H9 (cell line): ENCODE results near the gene PLEKHN1. TPM values are rescaled to one million over a fixed set of nuclear protein-coding genes. Genes with fewer than 3 reads are reported as not detected.

Source experiments
- DNase-seq: peaks from one replicate; pipeline ENCODE4 v3.0.0-alpha.2; 2017
- H2AFZ ChIP-seq: one replicate; pipeline ENCODE4 v1.6.1; 2013; ENCODE audit warnings: mild to moderate bottlenecking, low read length, control low read depth, moderate library complexity
- H2AK5ac ChIP-seq: 2 replicates; pipeline ENCODE4 v1.6.1; 2013; ENCODE audit warnings: low read length, control low read depth, mixed read lengths; ENCODE audit not compliant: insufficient read length
- H2BK120ac ChIP-seq: one replicate; pipeline ENCODE4 v1.6.1; 2013; ENCODE audit warnings: low read depth, mild to moderate bottlenecking, low read length, control low read depth, inconsistent platforms; ENCODE audit not compliant: poor library complexity, severe bottlenecking
- H2BK12ac ChIP-seq: 2 replicates; pipeline ENCODE4 v1.6.1; 2013; ENCODE audit warnings: low read length, control low read depth, mixed read lengths, low read depth; ENCODE audit not compliant: insufficient read length
- H2BK15ac ChIP-seq: 2 replicates; pipeline ENCODE4 v1.6.1; 2013; ENCODE audit warnings: low read depth, low read length, control low read depth
- H2BK20ac ChIP-seq: one replicate; pipeline ENCODE4 v1.6.1; 2013; ENCODE audit warnings: low read depth, mild to moderate bottlenecking, low read length, control low read depth, inconsistent platforms; ENCODE audit not compliant: poor library complexity, severe bottlenecking
- H2BK5ac ChIP-seq: 2 replicates; pipeline ENCODE4 v1.6.1; 2013; ENCODE audit warnings: low read length, control low read depth, mixed read lengths; ENCODE audit not compliant: insufficient read length
- H3K14ac ChIP-seq: 2 replicates; pipeline ENCODE4 v1.6.1; 2013; ENCODE audit warnings: low read length, control low read depth; ENCODE audit not compliant: insufficient read depth
- H3K18ac ChIP-seq: 2 replicates; pipeline ENCODE4 v1.6.1; 2013; ENCODE audit warnings: low read depth, mild to moderate bottlenecking, mixed read lengths, low read length, control low read depth; ENCODE audit not compliant: insufficient read length
- H3K23ac ChIP-seq: 2 replicates; pipeline ENCODE4 v1.6.1; 2013; ENCODE audit warnings: low read length, control low read depth, mixed read lengths, low read depth; ENCODE audit not compliant: insufficient read length
- H3K23me2 ChIP-seq: 2 replicates; pipeline ENCODE4 v1.6.1; 2013; ENCODE audit warnings: low read depth, mild to moderate bottlenecking, mixed read lengths, low read length, control low read depth; ENCODE audit not compliant: insufficient read length, poor library complexity, severe bottlenecking
- H3K27ac ChIP-seq: 2 replicates; pipeline ENCODE4 v1.5.1; 2013; ENCODE audit warnings: low read length, control low read depth, mixed read lengths, low read depth; ENCODE audit not compliant: insufficient read length
- H3K27me3 ChIP-seq: 2 replicates; pipeline ENCODE4 v1.6.1; 2013; ENCODE audit warnings: low read length, control low read depth, inconsistent platforms; ENCODE audit not compliant: insufficient read depth
- H3K4ac ChIP-seq: 2 replicates; pipeline ENCODE4 v1.6.1; 2013; ENCODE audit warnings: low read depth, mild to moderate bottlenecking, control low read depth, inconsistent platforms, low read length, moderate library complexity
- H3K4me1 ChIP-seq: 2 replicates; pipeline ENCODE4 v1.6.1; 2013; ENCODE audit warnings: low read length, control low read depth, inconsistent platforms; ENCODE audit not compliant: insufficient read depth
- H3K4me2 ChIP-seq: 2 replicates; pipeline ENCODE4 v1.6.1; 2013; ENCODE audit warnings: low read length, control low read depth, mixed read lengths; ENCODE audit not compliant: insufficient read length, insufficient read depth
- H3K56ac ChIP-seq: 2 replicates; pipeline ENCODE4 v1.6.1; 2013; ENCODE audit warnings: low read depth, mild to moderate bottlenecking, mixed read lengths, low read length, control low read depth; ENCODE audit not compliant: insufficient read length
- H3K79me1 ChIP-seq: 2 replicates; pipeline ENCODE4 v1.6.1; 2013; ENCODE audit warnings: low read depth, mild to moderate bottlenecking, moderate library complexity, low read length, control low read depth, inconsistent platforms; ENCODE audit not compliant: insufficient read depth, poor library complexity, severe bottlenecking
- H3K79me2 ChIP-seq: 2 replicates; pipeline ENCODE4 v1.6.1; 2013; ENCODE audit warnings: low read length, control low read depth, inconsistent platforms; ENCODE audit not compliant: insufficient read depth
- H3K9ac ChIP-seq: 2 replicates; pipeline ENCODE4 v1.6.1; 2013; ENCODE audit warnings: low read length, control low read depth, mixed read lengths; ENCODE audit not compliant: insufficient read length; ENCODE audit errors: extremely low read depth
- H3K9me3 ChIP-seq: one replicate; pipeline ENCODE4 v1.6.1; 2013; ENCODE audit warnings: low read depth, low read length, inconsistent platforms; ENCODE audit not compliant: control insufficient read depth
- H3T11ph ChIP-seq: one replicate; pipeline ENCODE4 v1.6.1; 2013; ENCODE audit warnings: mild to moderate bottlenecking, low read length, control low read depth, inconsistent platforms
- H4K20me1 ChIP-seq: one replicate; pipeline ENCODE4 v1.6.1; 2013; ENCODE audit not compliant: control insufficient read depth, insufficient read length, insufficient read depth
- H4K5ac ChIP-seq: 2 replicates; pipeline ENCODE4 v1.6.1; 2013; ENCODE audit warnings: low read depth, mild to moderate bottlenecking, mixed read lengths, low read length, control low read depth; ENCODE audit not compliant: insufficient read length
- H4K8ac ChIP-seq: replicated peaks from 2 replicates; pipeline ENCODE4 v1.6.1; 2013; ENCODE audit warnings: low read length, control low read depth, mixed read lengths, low read depth; ENCODE audit not compliant: insufficient read length
- H4K91ac ChIP-seq: 2 replicates; pipeline ENCODE4 v1.6.1; 2013; ENCODE audit warnings: low read depth, mild to moderate bottlenecking, moderate library complexity, mixed read lengths, low read length, control low read depth; ENCODE audit not compliant: insufficient read length
- H3K27ac Mint-ChIP-seq, 3 experiments: 2 replicates in 2 of 3; 3 replicates in 1 of 3; pipeline ENCODE4 v1.8.0; 2020 to 2021; ENCODE audit warnings: mixed read lengths in 3 of 3, mild to moderate bottlenecking in 1 of 3, moderate library complexity in 1 of 3
- H3K27me3 Mint-ChIP-seq: 2 replicates; pipeline ENCODE4 v1.8.0; 2021; ENCODE audit warnings: low read depth, mild to moderate bottlenecking, moderate library complexity, mixed read lengths
- H3K36me3 Mint-ChIP-seq, 3 experiments: 2 replicates in 2 of 3; 3 replicates in 1 of 3; pipeline ENCODE4 v1.8.0; 2020 to 2021; ENCODE audit warnings: low read depth in 3 of 3, mixed read lengths in 3 of 3; ENCODE audit not compliant: insufficient read depth in 1 of 3
- H3K4me1 Mint-ChIP-seq, 2 experiments: 2 replicates each; pipeline ENCODE4 v1.8.0; 2020; ENCODE audit warnings: mixed read lengths in 2 of 2
- H3K4me3 Mint-ChIP-seq, 2 experiments: 2 replicates in 1 of 2; 3 replicates in 1 of 2; pipeline ENCODE4 v1.8.0; 2020 to 2021; ENCODE audit warnings: mild to moderate bottlenecking in 2 of 2, mixed read lengths in 2 of 2, moderate library complexity in 1 of 2
- H3K9me3 Mint-ChIP-seq, 2 experiments: 2 replicates in 1 of 2; 3 replicates in 1 of 2; pipeline ENCODE4 v1.8.0; 2020; ENCODE audit warnings: mild to moderate bottlenecking in 2 of 2, mixed read lengths in 2 of 2, moderate library complexity in 1 of 2
- CTCF ChIP-seq: fragments of 200-600 bp; sonication (generic); conservative IDR thresholded peaks from 3 replicates; pipeline ENCODE4 v1.8.0; 2021; ENCODE audit warnings: antibody characterized with exemption, mild to moderate bottlenecking
- WGBS: extraction: QIAGEN DNeasy Blood & Tissue Kit; methylation state at CpG from one replicate; pipeline ENCODE4 v1.1.7; 2013; ENCODE audit warnings: missing lambda C conversion rate, low lambda C conversion rate, mixed read lengths; ENCODE audit not compliant: insufficient read length; ENCODE audit errors: extremely low coverage; 5-methylcytosine and 5-hydroxymethylcytosine counted together
- total RNA-seq: library from RNA; stranded (reverse); gene quantifications from 2 replicates; pipeline ENCODE4 v1.2.1, GENCODE V29; 2021

Gene PLEKHN1
- total RNA-seq, 1 experiment from 2014 or later, result 3.0 TPM

GRCh38 chr1:941588-942383 lies 24.5 kb upstream of the PLEKHN1 start:
- Histone ChIP-seq H3K23ac (no peak overlapping the region), H4K8ac (no peak overlapping the region), H4K20me1 (no peaks in the 10 kb centered on the region), H3K27me3 (peaks cover 38% of the 10 kb centered on the region), H2AK5ac (no peak overlapping the region), H2BK5ac (no peak overlapping the region), H3T11ph (no peak overlapping the region), H3K14ac (no peak overlapping the region), H3K56ac (no peak overlapping the region), H3K9me3 (no peaks in the 10 kb centered on the region), H3K4ac (no peak overlapping the region), H3K79me1 (no peaks in the 10 kb centered on the region), H2AFZ (no peak overlapping the region), H2BK12ac (no peak overlapping the region), H4K91ac (no peak overlapping the region), H2BK15ac (no peak overlapping the region), H3K9ac (no peak overlapping the region), H3K23me2 (peaks cover 6% of the 10 kb centered on the region), H3K18ac (no peak overlapping the region), H2BK20ac (no peak overlapping the region), H3K4me1 (no peaks in the 10 kb centered on the region), H2BK120ac (no peak overlapping the region), H3K27ac (no peak overlapping the region), H3K4me2 (peak overlapping the region; percentile 36), H3K79me2 (no peaks in the 10 kb centered on the region), H4K5ac (no peak overlapping the region)
- no CpG with 5 or more reads among the region's 98 CpGs for WGBS
- no peak for TF ChIP-seq CTCF
- Mint-ChIP-seq H3K9me3 (no peaks in the 10 kb centered on the region), H3K4me3 (peak overlapping the region; percentile 51 to 75; a peak in 4 of 5 replicates), H3K27ac (no peak overlapping the region), H3K27me3 (peaks cover 56% of the 10 kb centered on the region), H3K36me3 (peaks cover 8 to 23% (median 13%) of the 10 kb centered on the region in 3 experiments), H3K4me1 (peaks cover 3 to 37% of the 10 kb centered on the region in 2 experiments)
- DNase-seq, result peak; percentile 65
